IMR-90 (cell line): ENCODE measurements around the gene STAT5B.

Source experiments
- CHD1 ChIP-seq: IDR thresholded peaks from 2 replicates; pipeline ENCODE4 v1.6.1; 2012; ENCODE audit warnings: low read depth, low read length, improper control_type of control experiment
- CTCF ChIP-seq: conservative IDR thresholded peaks from 2 replicates; pipeline ENCODE4 v1.5.1; 2012; ENCODE audit warnings: mild to moderate bottlenecking, low read depth, low read length, improper control_type of control experiment
- ELK1 ChIP-seq: fragments of 150-350 bp; IDR thresholded peaks from 2 replicates; pipeline ENCODE4 v1.6.1; 2016; ENCODE audit warnings: low read depth, mild to moderate bottlenecking, low read length, moderate library complexity, borderline replicate concordance
- MXI1 ChIP-seq: IDR thresholded peaks from 2 replicates; pipeline ENCODE4 v1.6.1; 2012; ENCODE audit warnings: low read depth, mild to moderate bottlenecking, low read length, moderate library complexity, borderline replicate concordance
- POLR2A ChIP-seq: IDR thresholded peaks from 2 replicates; pipeline ENCODE4 v1.6.1; 2012; ENCODE audit warnings: mild to moderate bottlenecking, low read depth, low read length
- RAD21 ChIP-seq: IDR thresholded peaks from 2 replicates; pipeline ENCODE4 v1.6.1; 2012; ENCODE audit warnings: low read length, improper control_type of control experiment
- RCOR1 ChIP-seq: IDR thresholded peaks from 2 replicates; pipeline ENCODE4 v1.6.1; 2012; ENCODE audit warnings: mild to moderate bottlenecking, low read length, improper control_type of control experiment; ENCODE audit not compliant: insufficient replicate concordance
- SMC3 ChIP-seq: fragments of 150-350 bp; IDR thresholded peaks from 2 replicates; pipeline ENCODE4 v1.6.1; 2016; ENCODE audit warnings: low read depth, mild to moderate bottlenecking, antibody characterized with exemption, low read length, moderate library complexity
- USF2 ChIP-seq: fragments of 150-350 bp; IDR thresholded peaks from 2 replicates; pipeline ENCODE4 v1.6.1; 2017; ENCODE audit warnings: mild to moderate bottlenecking, antibody characterized with exemption, low read length, low read depth

GRCh38 chr17:42159796-42160530 is 116.2 kb downstream of the STAT5B start:
- TF ChIP-seq CTCF (no peak), MXI1 (no peak), POLR2A (no peak), ELK1 (no peak), RAD21 (no peak), CHD1 (no peak), SMC3 (no peak), USF2 (no peak), RCOR1 (no peak)
